Femur (tissue), 1 donor: Measurements from ENCODE around the gene BMAL2.

Experiments
- DNase-seq: peaks from one replicate; pipeline ENCODE4 v3.0.0-alpha.2; 2017

Gene BMAL2

DNA sequence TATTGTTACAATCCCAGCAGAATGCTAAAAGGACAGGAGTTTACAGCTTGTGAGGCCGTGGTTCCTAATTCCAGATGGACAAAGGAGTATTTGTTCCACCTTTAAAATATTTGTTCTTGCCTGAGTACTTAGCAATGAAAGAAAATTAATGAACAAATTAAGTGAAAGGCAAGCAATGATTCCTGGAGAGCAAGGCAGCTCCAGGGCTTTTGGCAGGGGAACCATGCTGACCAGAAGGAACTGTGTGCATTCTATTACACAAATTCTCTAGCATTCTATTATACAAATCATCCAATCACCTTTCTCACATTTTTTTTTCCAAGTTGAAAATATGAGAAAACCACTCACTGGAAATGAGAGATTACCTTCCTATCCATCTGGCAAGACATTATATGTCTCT is 1.8 kb upstream of the BMAL2 start:
- no peak for DNase-seq

DNA sequence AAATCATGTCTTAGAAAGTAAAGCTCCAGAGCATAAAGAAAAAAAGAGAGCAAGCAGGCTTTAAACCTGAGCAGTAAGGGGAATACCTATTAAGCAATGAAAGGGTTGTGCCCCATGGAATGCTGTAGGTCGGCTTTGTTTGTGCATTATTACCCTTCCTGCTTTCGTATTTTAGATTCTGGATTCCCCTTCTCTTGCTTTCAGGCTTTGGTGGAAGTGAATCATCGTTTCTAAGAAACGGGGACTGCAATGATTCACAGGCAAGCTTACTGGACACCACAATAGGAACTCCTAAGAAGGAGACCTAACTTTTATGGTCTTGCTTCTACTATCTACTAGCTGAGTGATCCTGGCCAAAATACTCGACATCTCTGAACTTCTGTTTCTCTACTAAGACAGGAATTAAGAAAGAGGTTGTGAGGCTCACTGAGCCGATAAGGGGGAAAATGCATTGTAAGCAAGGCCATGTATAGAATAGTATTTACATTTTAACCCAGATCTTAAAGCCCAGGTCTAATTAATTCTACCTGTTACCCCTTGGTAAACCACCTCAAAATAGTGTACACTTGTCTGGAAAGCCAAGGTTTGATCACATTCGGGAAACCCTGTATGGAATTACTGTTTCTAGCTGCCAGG is 1.2 kb upstream of the BMAL2 start:
- DNase-seq = no peak

DNA sequence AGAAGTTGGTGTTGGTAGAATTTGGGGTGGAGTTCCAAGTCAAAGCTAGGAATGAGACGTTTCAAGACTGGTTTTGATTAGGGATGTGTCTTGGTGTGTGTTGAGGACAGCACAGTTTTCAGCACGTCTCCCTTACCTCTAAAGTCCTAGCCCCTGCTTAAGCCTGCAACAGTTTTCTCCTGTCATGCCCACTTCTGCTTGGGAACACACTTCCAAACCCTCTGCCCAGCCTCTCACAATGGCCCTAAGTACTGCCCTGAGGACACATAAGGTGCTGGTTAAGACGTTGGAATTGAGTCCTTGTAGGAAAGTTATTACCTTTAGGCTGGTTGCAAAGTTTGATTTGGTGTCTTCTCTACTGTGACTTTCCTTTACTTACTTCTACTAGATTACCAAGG is 710 bp upstream of the BMAL2 start:
- no peak for DNase-seq

DNA sequence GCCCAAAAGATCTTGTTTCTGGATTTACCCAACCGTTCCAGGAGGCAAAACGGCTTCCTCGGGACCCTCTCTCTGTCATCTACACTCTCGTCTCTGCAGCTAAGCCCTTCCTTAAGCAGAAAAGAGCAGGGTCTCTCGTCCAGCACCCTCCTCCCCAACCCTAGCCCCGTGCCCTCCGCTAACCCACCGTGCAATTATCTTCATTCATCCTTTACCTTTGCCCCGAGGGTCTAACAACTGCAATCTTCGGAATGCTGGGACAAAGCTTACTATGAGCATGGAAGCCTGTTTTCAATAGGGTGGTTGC is 276 bp upstream of the BMAL2 start:
- DNase-seq = no peak

DNA sequence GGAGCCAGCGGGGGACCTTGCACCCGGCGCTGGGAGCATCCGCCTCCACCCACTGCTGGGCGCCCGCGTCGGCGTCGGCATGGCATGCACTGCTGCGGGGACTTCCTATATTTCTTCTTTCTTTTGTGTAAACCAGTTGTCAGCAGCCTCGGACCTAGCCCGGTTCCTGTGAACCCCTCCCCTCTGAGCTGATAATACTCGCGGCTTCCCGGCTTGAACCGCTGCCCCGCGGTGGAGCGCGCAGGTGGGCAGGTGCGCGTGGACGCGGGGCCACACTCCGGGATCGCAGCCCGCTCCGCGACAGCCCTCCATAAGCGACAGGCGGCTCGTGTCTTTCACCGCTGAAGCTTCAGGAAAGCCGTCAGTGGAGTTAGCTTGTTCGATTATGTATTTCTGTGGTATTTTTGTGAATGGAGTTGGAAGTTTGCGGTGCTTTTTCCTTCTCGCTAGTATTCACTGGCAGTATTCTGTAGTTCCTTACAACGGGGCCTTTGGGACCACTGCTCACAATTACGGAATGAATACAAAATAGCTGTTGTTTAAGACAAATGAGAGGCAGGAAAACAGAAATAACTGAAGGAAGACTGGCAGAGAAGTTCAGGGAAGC is 870 bp downstream of the BMAL2 start:
- DNase-seq = peak; percentile 51

DNA sequence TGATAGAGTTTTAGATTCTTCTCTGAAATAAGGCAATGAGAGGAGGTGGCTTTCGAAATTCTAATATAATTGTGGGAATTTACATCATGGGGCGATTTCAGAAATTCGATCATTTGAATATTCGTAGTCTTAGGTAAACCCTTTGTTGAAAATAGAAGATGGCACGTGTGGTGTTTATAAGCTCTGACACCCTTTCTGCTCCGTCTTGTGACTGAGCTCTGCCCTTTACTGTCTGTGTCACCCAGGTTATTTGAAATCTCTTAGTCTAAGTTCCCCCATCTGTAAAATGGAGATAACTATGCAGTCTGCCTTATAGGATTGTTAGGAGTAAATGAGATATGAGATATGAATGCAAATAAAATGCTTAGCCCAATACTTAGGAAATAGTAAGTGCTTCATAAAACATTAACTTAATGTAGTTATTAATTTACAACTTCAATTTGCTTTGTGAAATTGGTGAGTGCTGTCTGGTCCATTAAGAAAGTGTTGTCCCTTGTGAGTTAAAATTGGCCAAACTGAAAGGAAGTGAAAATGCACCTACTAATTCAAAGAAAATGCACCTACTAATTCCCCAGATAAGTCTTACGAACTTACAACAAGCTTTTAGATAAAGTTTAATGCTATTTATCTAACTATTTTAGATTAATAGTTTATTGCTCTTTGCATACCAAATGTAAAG is 1.5 kb downstream of the BMAL2 start:
- DNase-seq = no peak

DNA sequence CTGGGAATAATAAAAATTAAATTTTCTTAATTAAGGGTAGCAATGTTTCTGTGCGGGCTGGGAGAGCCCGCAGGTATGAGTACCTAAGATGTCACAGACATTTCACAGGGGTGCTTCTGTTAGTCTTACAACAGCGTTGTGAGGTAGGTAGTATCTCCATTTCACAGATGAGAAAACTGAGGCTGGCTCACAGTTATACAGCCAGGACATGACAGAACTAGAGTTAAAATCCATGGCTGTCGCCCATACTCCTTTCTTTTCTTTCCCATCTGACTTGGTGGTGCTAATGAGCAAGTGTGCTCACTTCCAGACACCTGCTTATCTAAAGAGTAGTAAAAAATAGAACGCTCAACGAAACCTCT is 2.1 kb downstream of the BMAL2 start:
- no peak for DNase-seq

DNA sequence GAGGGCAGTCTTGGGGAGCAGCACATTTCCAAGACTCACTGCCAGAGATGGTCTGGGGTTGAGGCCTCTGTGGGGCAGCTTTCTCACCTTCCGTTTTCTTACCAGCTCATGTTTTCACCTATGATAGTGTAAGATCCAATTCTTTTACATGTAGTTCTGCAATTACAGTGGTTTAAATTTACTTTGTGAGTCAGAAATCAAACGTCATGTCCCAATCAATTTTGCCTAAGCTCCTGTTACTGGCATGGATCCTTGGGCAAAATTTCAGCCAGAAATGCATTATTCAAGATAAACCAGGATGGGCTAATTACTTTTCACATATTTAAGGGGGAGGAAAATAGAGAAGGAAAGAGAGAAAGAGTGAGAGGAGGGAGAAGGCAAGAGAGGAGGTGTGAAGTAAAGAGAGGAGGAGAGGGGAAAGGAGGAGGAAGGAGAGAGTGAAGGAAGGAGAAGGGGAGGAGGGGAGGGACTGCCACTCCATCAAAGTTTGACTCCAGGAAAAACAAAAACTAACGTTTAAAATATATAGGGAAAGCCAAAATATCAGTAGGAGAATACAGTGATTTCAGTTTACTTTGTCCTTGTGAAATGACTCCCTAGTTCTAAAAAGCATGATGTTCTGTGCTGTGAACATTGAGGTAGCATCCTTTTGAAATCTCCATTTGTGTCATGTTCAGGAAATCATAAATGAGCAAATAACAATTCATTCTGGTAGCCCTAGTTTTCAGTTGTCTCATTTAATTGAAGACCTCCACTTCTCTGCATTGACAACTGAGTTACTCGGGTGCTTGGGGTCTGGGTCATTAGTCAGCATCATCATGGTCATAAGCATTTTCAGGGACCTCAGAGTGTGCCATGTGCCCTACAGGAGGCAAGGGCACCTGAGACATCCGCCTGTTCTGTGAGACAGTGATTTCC is 3.0 kb downstream of the BMAL2 start:
- DNase-seq = no peak

DNA sequence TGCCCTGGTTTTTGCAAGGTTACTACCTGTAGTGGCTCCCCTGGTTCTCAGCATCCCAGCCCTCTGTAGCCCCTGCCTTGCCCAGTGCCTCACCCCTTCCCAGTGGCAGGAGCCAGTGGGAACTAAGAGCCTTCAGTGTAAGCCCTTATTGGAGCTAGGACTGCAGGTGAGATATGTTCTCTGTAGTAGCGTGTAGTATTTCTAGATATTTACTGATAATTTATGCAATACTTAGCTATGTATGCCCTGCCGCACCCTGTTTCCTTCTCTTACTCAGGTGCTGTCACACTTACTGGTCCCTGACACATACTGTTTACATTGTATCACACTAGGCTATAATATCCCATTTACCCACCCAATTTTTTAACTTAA is 3.6 kb downstream of the BMAL2 start:
- DNase-seq = no peak

DNA sequence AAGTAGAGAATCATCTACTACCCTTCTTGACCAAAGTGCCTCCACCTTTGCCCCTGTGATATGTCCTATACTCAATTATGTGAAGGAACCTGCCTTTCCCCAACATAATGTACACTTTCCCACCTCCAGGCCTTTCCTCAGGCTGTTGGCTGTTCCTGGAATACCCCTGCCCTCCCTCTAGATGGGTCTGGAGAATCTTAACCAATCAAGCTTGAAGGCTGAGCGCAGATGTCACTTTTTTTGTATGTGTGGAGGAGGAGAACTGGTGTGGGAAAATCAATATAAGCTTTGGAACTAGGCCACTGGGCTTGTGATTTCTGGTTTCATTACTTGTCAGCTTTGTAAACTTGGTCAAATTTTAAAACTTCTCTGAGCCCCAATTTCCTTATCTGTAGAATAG is 4.7 kb downstream of the BMAL2 start:
- DNase-seq = no peak

DNA sequence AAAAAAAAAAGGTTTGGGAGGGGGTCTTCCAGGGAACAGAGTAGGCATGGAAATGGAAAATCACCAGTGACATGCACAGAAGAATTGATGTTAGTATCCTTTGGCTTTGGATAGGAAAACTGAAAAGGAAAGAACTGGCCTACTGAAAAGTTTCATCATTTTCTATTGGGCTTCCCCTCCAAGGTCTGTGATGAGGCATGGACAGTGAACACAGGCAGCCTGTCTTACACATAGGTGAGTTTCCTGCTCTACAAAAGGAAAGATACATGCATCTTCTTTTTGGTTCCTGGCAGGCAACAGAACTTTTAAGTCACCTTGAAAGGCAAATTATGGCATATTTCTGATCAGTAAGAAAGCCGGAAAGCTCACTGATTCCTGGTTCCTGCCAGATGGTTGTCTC is 5.8 kb downstream of the BMAL2 start:
- no peak for DNase-seq

DNA sequence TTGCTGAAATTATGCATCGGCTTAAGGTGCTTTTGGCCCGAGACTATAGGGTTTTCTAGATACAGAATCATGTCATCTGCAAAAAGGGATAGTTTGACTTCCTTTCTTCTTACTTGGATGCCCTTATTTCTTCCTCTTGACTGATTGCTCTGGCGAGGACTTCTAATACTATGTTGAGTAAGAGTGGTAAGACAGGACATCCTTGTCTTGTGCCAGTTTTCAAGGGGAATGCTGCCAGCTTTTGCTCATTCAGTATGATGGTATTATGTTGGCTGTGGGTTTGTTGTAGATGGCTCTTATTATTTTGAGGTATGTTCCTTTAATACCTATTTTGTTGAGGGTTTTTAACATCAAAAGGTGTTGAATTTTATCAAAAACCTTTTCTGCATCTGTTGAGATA is 8.3 kb downstream of the BMAL2 start:
- no peak for DNase-seq

DNA sequence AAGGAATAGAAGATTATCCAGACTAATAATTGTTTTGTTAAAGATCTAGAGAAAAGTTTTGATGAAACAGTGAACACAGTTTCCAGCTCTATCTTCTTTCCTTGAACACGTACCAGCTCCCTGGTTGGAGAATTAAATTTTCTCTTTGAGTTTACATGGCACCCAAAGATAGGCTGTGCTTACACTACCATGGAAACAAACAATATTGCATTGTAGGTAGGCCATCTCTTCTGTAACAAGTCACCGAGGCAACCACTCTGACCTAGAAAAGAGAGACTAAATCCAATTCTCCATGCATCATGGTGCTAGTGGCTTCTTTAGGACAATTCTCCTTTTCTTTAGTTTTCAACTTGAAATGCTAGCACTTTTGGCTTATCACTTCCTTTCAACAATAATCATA is 9.9 kb downstream of the BMAL2 start:
- no peak for DNase-seq

DNA sequence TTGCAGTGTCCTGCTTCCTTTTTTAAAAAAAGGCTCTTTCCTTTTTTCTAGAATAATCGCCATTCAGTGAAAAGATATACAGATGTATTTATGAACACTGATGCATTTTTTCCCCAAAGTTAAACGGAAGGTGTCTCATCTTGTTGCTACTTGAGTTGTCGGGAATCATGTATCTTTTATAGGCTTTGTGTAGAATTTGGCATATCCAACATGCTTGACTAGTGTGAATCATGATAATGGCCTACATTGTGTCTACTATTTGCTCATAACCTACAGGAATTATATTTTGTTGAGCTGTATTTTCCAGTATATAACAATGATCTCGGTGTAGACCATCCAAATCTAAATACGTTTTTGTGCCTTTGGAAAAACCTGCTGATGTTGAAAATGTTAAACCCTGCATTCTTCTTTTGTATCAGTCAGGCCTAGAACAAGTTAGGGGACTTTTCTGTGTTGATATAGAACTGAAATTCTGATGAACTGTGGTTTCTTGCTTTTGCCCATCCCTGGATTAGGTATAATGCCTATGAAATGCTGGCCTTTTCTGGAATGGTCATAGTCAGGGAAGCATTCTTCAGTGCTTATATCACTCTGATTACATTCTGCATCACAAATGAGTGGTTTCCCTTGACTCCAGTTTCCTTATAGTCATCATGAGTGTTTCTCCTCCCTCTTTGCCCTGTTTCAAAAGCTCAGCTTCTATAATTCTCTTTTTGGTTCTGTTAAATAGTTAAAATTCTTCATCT is 10.8 kb downstream of the BMAL2 start:
- DNase-seq = no peak

DNA sequence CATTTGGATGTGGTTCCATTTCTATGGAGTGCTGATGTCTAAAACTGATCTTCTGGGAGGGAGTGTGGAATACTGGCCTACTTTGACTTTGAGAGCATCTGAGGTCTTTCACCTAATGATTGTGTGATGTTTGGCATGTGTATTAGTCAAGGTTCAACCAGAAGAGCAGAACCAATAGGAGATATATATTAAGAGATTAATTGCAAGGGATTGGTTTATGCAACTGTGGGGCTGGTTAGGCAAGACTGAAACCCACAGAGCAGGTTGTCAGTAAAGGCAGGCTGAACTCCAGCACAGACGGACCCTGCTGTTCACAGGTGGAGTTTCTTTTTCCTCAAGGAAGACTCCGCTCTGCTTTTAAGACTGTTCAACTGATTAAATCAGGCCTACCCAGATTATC is 11.6 kb downstream of the BMAL2 start:
- DNase-seq = no peak

DNA sequence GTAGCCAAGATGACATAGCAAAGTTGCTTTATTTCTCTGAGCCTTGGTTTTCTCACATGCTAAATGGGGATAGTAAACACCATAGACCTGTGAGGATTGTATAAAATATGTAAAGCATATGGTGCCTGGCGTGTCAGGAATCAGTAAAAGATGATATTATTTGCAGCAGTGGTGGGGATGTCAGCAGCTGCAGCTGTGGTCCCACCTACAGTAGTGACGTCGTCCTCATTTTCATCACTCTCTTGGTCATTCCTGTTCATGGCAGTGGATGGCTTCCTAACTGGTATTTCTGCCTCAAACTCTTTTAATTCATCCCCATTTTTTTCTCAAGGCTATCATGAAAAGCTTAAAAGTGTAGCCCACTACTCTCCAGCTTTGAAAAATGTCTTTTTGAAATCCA is 12.1 kb downstream of the BMAL2 start:
- DNase-seq = no peak

DNA sequence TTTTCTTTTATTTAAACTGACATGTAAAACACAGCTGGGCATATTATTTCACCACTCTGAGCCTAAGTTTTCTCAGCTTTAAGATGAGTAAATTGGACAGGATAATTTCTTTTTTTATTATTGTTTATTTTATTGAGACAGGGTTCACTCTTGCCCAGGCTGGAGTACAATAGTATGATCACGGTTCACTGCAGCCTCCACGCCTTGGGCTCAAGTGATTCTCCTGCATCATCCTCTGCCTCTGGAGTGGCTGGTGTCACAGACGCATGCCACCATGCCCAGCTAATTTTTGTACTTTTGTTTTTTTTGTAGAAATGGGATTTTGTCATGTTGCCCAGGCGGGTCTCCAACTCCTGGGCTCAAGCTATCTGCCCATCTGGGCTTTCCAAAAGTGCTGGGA is 12.7 kb downstream of the BMAL2 start:
- DNase-seq = no peak

DNA sequence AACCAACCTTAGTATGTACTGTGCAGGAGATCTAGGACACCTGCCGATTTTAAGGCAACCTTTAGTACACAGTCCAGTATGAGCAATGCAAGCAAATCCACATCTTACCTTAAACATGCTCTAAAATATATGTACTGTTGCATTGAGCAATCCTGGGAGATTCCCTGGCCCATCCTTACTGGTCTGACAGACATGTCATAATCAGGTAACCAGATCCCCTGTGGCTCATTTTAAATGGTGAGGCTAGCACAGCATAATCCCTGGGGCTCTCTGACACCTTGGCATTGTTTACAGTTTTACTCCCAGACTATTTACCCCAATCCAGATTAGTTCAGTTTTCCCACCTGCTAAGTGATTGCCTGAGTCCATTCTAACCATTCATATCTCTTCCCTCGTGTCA is 15.1 kb downstream of the BMAL2 start:
- no peak for DNase-seq

DNA sequence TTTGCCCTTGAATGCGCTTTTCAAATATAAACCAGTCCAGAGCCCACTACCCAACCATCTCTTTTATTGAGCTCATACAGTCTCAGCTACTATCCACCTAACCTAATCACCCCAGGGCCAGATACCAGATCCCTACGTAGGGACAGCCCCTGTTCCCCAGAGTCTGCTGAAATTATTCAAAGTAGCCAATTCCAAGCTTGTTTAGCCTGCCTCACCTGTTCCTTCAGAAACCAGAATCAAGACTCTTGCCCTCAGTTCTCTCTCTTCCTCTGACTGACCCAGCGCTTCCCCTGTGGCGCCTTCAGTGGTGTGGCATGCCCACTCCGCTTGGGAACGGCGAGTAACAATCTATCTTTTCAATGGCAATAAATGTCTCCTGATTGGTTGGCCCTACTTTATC is 18.8 kb downstream of the BMAL2 start:
- no peak for DNase-seq

DNA sequence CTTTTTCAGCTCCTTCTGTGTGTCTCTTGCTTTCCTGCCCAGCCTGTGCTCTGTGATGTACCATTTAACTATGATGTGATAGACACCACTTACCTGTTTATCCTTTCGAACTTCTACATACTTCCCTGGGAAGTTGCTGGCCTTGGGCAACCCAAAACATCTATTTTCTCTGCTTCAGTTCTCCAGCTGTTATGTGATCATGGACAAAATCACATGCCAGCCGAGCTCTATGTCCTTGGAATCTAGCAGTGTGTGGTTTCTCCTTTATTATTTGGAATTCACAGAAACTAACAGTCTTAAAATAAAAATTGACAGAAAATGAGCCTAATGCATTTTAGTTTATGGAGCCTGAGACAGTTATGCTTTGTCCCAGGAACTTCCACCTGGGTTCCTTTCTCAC is 22.9 kb downstream of the BMAL2 start:
- DNase-seq = no peak

DNA sequence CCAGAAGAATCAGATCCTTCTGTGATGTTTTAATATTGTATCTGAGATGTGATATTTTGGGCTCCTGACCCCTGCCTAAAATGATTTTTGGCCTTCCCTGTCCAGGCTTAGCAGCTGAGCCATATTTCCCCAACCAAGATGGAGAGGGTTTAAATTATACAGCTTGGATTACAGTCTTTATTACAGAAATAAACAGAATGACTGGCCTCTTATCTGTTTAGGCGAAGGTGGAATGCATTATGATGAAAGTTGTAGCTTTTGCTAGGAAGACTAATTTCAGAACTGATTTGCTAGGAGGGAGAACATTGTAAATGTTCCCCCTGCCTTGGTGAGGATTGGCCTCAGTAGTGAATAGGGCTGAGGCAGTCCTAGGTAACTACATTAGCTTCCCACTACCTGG is 23.3 kb downstream of the BMAL2 start:
- DNase-seq = no peak

DNA sequence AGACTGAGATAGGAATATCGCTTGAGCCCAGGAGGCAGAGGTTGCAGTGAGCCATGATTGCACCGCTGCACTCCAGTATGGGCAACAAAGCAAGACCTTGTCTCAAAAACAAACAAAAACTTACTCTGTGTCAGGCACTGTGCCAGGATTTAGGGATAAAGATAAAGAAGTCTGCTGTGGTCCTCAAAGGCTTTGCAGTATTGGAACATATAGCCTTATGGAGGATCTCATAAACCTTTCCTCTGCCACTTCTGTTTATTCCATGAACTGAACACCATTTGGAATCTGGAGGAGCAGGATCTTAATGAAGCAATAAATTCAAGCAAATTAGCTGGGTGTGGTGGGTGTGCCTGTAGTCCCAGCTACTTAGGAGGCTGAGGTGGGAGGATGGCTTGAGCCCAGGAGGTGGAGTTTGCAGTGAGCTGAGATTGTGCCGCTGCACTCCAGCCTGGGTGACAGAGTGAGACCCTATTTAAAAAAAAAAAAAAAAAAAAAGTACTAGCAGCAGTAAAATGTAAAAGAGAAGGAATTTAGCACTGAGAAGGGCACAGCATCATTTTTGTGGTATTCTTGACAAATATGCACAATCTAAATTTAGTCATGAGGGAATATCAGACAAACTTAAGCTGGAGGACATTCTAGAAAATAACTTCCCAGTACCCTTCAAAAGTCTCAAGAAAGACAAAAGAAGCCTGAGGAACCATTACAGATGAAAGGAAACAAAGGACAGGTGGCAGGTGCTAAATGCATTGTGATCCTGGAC is 27.1 kb downstream of the BMAL2 start:
- no peak for DNase-seq

DNA sequence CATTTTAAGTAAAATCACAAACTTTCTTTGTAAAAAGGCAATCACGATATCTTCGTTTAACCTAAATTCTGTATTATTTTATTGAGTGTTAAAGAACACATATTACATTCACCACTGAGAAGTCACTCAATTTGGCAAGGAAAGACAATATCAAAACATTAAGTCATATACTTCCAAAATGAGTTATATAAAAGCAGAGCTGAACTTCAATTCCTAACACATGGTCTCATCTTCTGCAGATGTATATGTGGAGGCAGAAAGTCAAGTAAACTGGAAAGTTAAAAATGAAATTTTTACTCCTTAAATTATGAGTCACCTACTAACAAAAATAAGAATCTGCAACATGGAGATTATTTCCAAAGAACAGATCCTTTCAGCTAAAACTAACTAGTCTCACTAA is 28.7 kb downstream of the BMAL2 start:
- no peak for DNase-seq
